Lung microvascular endothelial cell (primary cell): ENCODE results near the gene NHLH2. TPM values are rescaled to one million over a fixed set of nuclear protein-coding genes. Genes with fewer than 3 reads are reported as not detected.

Experiments
- DNase-seq, 2 donors: peaks; one replicate each; pipeline versions ENCODE4 v3.0.0 to v3.0.0-alpha.2; 2010; ENCODE audit warnings: low read depth in 2 of 2
- total RNA-seq: library from RNA; depleted of rRNA; stranded (reverse); fragments of >200 nt; gene quantifications from 2 replicates; pipeline ENCODE4 v1.2.1, GENCODE V29; 2014

The NHLH2 gene
- total RNA-seq, 1 donor from 2014 or later, result under 0.01 TPM

DNA sequence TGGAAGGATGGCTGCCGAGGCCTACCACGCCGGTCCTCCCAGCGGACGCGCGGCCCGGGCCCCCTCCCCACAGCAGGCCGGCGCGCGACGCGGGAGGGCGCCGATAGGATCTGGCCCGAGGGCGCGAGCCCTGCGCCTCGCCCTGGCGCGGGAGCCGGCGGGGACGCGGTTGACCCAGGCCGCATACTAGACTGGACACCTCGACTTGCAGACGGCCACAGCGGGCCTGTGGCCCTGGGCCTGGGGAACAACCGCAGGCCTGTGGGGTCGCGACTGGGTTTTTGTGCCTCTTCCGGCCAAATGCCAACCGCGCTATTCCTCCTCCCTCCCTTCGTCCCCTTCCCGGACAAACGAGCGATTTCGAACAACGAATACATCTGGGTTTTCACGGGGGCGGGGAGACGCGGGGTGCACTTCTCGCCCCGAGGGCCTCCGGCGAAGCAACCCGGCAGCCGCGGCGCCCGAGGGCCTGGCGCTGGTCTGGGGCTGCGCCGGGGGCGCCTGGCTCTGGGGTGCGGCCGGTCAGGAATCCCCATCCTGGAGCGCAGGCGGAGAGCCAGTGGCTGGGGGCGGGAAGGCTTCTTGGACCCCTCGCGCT, 2.4 kb downstream of the NHLH2 start:
- no peak for DNase-seq

DNA sequence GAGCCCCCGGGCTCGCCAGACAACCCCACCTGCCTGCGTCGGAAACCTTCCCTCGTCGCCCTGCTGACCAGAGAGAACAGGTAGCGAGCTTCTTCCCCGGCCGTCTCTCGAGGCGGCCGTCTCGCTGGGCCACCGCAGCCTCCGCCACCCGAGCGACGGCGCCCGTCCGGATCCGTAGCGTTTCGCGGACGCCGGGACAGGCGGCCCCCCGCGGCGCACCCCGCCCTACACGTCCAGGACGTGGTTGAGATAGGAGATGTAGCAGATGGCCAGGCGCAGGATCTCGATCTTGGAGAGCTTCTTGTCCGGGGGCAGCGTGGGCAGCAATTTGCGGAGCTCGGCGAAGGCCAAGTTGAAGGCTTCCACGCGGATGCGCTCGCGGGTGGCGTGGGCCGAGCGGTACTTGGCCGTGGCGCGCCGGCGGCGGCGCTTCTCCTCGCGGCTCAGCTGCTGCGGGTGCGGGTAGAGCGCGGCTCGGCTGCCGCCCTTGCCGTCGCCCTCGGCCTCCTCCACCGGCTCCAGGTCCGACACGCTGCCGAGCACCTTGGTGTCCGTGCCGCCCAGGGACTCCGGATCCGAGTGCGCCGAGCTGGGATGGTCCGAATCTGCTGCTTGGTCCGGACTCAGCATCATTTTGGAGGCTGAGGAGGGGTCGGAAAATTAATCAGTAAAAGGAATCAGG, 3.0 kb downstream of the NHLH2 start:
- DNase-seq, result no peak

DNA sequence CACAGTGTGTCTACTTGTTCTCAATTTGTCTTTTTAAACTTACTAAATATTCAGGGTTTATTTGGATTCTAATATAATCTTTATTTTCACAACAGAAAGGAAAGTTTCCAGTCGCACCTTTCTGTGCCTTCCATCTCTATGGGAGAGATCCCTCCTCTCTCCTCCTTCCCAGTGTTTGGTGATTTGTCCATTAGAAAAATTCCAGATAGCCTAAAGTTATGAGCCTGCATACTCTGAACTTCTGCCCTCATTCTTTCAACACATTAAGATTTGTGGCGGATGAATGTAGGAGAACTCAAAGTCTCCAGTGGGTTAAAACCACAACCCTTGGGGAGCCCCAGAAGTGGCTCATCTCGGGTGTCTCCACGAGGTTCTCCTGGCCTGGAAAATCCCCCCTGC, 3.6 kb downstream of the NHLH2 start:
- no peak for DNase-seq

DNA sequence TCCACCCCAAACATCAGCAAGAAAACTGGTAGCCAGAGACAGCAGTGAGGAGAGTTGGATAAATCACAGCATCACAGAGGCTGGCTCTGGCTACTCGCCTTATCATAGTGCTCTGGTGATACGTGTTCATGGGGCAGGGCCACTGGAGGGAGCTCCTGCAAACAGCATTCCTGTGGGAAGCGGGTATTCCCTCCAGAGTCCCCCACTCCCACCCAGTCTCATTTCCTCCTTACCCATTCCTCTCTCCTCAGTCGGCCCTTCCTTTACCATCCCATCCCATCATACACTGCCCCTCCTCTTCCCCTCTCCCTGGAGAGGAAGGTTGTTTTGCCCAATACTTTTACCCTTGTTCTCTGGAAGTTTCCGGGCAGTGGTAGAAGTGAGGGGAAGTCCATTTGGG, 7.1 kb downstream of the NHLH2 start:
- DNase-seq, result no peak

DNA sequence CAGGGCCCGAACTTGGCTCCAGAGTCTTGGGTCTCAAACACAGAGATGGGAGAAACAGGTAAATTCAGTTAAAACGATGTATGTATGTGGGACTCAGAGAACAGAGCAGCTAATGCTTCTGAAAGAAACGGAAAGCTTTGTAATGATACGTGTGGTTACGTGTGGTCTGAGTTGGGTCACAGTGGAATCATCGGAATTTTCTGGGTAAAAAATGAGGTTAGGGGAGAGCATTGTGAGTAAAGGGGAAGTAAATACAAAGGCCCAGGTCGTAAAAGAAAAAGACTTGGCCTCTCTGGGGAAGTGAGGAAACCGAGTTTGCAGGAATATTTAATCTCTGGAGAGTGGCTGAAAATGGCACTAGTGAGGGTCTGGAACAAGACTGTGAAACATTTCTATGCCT, 8.3 kb downstream of the NHLH2 start:
- no peak for DNase-seq

DNA sequence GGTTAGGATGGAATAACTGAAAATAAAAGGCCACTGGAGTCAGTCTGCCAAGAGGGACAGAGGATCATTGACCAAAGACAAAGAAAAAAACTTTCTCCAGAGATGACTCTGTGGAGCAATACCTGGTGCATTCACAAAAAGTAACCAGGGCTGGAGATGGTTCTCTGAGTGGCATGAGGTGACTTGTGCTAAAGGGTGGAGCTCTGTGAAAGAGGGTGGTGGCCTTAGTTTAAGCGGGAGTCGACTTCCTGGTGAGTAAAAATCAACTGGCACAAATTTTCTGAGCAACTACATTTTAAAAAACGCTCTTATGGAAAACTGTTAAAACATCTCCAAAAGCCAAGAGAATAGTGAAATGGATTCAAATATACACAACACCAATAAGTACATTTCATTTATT, 10.0 kb downstream of the NHLH2 start:
- DNase-seq, result no peak

DNA sequence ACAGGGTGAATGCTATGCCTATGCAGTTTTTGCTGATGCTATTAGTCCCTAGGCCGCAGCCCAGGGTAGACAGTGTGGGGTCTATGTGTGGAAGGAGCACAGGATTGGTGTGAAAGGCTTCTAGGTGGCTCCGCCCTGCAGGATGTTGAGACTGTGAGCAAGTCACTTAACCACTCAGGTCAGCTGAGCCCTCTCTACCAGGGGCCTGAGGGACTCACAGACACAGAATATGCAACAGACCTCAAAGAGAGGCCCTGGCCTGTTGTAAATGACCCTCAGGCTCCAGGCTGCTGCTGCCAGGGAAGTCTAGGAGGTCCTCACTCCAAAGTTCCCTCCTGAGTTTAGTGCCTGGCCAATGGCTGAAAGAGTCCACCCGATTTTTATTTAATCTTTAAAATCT, 11.0 kb downstream of the NHLH2 start:
- no peak for DNase-seq

DNA sequence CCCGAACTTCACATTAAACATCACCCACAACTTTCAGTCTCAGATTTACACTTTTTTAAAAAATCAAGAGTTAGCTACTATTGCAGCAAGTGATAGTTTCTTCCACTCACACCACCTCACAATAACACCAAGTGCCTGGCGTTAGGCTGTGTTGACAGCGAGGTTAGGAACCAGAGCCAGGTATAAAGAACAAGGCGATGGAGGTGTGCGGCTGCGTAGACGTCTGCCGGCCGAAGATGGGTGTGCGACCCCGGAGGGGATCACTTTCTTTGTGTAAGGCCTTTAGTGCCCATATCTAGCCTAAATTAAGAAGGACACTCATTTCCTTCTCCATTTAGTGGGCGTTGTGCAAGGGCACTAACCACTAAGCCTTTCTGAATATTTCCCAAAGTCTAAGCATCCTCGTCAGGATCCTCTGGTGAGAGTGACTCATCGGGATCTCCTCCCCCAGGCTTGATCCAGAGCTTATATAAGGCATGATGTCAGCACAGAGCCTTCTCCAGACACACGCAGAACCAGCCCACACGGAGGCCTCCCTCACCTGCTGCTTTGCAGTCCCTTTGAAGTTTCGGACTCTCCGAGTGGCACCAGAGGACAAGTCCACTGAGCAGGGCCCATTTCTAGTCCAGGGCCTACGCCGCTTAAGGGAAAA, 11.8 kb downstream of the NHLH2 start:
- DNase-seq, result peak in 1 of 2 donors; percentile 24

DNA sequence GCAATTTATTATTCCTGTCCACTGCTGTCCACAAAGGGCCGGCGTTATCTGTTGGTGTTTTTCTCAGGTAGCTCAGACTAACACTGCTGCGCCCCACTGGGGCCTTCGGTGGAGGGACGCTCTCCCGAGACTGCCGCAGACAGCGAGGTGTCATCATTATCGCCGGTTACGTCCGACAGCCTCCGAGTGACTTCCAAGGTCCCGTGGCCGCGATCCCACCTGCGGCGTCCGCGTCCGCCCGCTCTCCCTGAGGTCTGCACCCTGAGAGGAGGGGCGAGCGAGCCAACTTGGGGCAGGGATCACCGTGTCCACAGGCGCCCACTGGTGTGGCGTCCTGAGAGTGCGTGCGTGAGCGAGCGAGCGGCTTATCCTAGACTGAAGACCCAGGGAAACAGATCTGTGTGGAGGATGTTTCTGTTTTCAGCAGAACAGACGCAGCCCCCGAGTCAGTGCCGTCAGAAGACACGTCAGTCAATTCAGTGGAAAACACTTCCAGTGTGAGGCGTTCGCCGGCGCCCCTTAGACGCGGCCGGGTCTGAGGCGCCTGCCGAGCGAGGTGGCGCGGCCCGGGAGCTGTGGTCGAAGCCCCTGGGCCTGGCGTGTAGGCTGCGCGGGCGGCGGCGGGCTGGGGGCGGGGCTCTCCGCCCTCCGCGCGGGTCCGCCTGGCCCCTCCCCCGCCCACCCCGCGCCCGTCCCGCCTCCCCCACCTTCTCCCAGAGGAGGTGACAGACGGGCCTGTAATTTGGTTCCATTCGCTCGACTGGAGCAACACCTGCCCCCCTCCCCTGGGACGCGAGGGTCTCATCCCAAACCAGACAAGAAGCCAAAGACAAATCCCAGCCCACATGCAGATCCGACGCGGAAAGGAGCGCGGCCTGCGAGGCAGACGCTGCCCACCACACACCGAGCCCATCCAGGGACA, 12.6 kb downstream of the NHLH2 start:
- DNase-seq, result peak; percentile 18 to 21

DNA sequence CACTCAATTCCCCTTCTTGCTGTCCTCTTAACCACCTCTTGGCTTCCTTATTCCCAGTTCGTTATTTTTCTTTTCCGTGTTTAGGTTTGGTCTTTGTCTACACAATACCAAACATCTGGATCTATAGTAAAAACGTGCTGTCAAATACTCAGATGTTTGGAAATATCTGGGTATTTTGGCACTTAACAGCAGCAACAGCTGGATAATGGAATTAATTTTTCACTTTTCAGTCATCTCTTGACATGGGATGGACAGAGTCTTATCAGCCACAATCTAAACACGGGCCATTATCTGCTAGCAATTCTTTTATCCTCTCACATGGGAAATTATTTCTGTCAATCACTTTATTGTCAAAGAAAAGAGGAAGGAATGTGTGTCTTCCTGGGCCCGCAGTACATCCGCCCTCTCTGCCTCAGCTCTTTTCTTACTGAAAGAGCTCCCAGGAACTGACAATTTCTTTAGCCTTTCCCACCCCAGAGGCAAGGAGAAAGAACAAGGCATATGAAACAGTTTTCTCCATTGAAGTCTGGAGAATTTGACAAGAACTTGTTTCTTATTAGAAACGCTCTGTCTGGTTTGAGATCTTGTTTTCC, 13.4 kb downstream of the NHLH2 start:
- DNase-seq, result no peak

DNA sequence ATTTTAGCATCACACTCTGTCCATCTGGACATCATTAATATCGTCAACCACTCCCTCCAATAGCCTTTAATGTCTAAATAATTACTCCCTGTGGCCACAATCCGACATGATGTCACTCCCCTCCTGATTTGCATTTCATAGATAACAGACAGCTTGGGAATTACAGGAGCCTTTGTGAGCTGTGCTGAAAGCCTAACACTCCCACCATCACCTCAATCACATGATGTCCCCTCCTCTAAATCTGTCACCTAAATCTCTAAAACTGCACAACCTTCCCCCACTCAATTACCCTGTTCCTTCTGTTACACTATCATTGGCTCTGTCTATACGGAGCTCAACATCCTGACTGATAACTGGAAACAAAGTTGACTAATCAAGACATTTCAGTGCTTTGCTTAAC, 14.3 kb downstream of the NHLH2 start:
- DNase-seq, result no peak

DNA sequence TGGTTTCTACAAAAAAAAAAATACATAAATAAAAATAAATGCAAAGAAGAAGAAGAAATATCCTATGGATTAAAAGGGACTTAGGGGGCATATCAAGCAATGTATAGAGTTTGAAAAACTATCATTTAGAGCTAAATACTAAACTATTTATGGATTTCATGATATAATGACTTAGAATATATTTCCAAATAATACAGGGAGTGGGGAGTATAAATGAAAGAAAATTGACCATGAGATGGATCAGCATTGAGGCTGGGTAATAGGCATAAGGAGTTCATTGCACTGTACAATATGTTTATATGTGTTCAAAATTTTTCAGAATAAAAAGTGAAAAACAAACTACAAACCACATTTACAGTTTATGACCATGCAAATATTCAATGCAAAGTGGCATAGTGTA, 18.8 kb downstream of the NHLH2 start:
- DNase-seq, result no peak

DNA sequence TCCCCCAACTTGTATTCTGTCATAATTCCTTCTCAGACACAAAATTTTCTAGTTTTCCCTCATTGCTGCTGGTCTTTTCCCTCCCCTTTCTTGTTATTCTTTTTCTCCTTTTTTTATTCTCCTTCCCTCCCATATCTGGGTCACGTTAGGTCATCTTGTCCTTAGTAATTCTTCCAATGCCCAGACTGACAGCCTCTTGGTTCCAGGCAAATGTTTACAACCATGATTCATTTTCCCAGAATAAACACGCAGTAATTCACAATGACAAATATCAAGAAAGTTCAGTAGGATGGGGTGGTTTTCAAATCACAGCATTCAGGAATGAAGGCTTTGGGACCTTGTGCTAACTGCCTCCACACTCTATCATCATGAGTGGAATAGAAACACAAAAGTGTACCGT, 25.2 kb downstream of the NHLH2 start:
- no peak for DNase-seq

DNA sequence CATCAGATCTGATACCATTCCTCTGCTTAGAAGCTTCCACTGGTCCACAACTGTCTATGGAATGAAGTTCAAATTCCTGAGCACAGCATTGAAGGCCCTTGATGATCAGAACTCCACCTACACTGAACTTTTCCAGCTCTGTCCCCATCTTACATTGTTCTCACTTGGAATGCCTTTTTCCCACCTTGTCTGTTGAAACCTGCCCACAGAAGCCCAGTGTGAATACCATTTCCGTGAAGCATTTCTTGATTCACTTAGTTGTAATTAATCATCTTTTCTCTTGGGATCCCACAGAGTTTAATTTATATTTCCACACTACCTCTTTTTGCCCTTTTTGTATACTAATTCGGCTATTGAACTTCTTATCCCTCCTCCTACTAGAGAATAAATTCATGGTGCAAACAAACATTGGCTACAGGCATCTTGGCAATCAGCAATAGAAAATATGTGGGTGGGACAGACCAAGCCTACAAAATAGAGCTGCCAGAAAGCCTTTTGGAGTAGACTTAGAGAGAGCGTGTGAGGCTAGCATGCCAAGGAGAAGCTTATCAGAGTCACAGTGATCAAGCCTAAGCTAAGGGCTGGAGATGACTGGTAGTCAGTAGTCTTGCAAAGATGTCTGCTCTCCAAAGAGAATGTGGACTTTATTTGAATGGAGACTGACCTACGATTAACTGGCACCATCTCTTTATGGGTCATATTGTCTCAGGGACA, 26.1 kb downstream of the NHLH2 start:
- DNase-seq, result no peak

DNA sequence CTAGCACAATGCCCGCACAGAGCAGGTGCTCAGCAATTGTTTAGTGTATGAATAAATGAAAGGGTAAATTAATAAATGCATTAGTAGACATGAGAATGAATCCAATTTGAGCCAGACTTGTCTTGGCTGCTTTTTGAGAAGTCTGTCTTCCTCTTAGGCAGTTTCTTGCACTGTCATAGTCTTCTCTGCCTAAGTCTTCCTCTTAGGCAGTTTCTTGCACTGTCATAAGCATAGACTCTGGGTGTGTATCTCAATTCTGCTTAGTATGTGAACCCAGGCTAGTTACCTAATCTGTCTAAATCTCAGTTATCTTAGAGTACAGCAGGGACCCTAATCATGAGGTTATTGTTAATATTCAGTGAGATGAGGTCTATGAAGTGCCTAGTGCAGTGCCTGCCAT, 27.2 kb downstream of the NHLH2 start:
- no peak for DNase-seq

DNA sequence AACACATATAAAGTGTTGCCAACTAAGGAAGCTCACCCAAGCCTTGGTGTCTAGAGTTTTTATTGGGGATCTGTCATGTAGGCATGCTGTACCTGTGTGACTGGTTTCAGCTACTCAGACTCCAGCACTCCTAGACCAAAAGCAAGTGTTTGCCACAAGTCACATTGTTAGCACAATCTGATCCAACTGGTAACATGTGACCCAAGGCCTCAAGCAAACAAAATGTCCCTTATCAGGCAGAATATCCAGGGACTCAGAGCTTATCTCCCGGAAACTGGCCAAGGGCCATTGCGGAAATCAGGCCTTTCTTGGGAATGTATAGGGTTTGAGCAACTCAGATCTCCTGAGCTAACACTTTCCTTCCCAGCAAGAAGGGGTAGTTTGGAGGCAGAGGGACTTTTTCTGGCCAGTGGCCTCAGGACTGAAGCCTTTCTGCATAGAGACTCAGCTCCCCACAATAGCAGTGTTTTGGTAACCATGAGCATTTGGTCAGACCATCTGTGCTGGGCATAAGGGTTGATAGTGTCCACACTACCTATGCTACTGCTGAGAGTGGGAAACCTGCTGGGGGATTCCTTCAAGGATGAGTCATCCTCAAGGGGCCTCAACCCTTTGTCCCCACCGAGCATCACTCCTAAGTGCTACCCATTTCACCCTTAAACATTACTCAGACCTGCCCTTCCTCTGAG, 29.6 kb downstream of the NHLH2 start:
- DNase-seq, result peak in 1 of 2 donors; percentile 16

DNA sequence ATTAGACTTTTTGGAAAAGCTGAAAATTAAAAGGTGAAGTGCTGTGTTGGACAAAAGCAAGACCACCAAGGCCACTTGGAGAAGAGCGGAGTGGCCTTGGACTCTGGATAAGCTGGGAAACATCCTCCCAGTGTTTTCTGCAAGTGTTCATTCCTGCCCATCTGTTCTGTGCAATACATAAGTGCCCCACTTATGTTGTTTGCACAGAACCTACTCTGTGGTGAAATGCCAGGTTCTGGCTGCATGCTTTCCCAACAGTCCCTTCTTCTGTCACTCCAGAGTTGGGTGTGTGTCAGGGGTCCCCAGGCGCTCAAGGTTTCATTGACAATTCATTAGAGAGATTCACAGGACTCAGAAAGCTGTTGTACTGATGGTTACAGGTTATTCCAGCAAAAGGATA, 30.3 kb downstream of the NHLH2 start:
- no peak for DNase-seq

DNA sequence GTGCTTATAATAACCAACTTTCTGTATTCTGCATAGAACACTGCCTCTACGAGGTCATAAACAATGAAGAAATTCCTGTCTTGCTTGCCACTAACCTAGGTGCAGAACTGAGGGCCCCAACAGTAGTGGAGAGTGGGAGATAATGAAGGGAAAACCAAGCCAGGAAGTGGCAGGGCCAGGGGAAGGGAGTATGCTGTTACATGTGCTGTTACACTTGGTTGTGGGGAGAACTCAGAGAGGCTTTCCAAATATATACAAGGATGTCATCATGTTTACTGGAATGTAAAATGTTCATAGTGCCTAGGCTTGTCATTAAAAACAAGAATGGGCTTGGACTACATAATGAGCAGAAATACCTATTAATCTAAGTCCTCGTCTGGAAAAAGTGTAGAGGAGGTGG, 31.1 kb downstream of the NHLH2 start:
- no peak for DNase-seq

DNA sequence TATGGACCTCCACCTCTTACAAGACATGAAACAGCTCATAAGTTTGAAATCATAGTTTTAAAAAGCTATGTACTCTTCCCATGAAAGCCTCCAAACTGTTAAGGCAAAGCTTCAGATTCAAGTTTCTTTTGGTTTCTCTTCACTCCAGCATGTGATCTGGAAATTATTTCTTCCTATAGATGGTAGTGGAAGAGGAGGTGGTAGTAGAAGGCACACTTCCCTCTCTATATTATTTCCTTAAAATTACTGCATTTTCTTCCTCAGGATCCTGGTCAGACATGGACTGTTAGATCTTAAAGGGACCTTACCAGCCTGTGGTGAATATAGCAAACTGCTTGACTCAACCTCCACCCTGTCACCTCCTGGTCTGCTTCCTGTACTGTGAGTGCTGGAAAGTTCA, 31.9 kb downstream of the NHLH2 start:
- no peak for DNase-seq

DNA sequence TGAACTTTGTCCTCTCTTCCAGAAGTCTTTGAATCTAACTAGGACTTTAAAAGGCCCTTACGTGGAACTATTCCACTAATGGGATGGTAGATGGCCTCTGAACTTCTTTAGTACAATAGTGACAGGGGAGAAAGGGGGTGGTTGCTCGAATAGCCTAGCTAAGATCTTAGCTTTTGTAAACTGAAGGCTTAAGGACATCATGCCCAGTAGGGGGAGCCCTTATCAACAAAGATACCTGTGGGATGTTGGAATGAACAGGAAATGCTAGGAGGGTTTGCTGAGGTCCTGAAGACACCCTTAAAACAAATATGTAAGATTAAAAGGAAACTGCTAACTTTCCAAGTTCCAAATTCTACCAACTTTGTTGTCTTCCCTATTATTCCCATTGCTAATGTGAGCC, 33.2 kb downstream of the NHLH2 start:
- DNase-seq, result peak; percentile 69 to 76
